Measurements from ENCODE around the gene CGB8.
"Not testable (repeated sequence)": the region's sequence is repeated elsewhere in the genome, so short reads cannot be mapped to it uniquely, and the experiment has no call there.

CGB8 gene

GRCh38 chr19:49036815-49037214 lies 12.1 kb downstream of the CGB8 start, which contains the start of gene CGB1:
TSS of gene CGB1 (minus strand) at chr19:49036895. CDS start at chr19:49036711, 184 bp downstream.
- in situ Hi-C loops (cut with HindIII; ENCODE audit: low pct_ligation_motif_present, low sequenced_read_pairs); H3K27me3 ChIP-seq (replicated peaks); DNase-seq; H3K27ac ChIP-seq; H3K36me3 ChIP-seq (replicated peaks); H3K4me3 ChIP-seq (ENCODE audit: low read depth, low read length): not testable (repeated sequence)
- peak; percentile 73 for TF ChIP-seq CTCF (IDR thresholded peaks at IDR 0.05; ENCODE audit: low read depth, low read length, missing control alignments)

GRCh38 chr19:49031642-49032301 lies 17.1 kb downstream of the CGB8 start, which contains the start of gene CGB2:
TSS of gene CGB2 (plus strand) at chr19:49031890. CDS start at chr19:49032096, 206 bp downstream.
- in situ Hi-C loops (cut with HindIII; ENCODE audit: low pct_ligation_motif_present, low sequenced_read_pairs); H3K36me3 ChIP-seq (replicated peaks); H3K4me3 ChIP-seq (ENCODE audit: low read depth, low read length); H3K27me3 ChIP-seq (replicated peaks); H3K27ac ChIP-seq: not testable (repeated sequence)
- peak; percentile 54 for TF ChIP-seq CTCF (IDR thresholded peaks at IDR 0.05; ENCODE audit: low read depth, low read length, missing control alignments)
- DNase-seq = peak; percentile 12

- H3K36me3 ChIP-seq (replicated peaks); H3K4me3 ChIP-seq (ENCODE audit: low read depth, low read length); in situ Hi-C loops (cut with HindIII; ENCODE audit: low pct_ligation_motif_present, low sequenced_read_pairs); DNase-seq; H3K27me3 ChIP-seq (replicated peaks); H3K27ac ChIP-seq: not testable (repeated sequence)
Measured at GRCh38 chr19:49030323-49030722, 18.6 kb downstream of the CGB8 start.

- peak; percentile 36 for DNase-seq
- in situ Hi-C loops (cut with HindIII; ENCODE audit: low pct_ligation_motif_present, low sequenced_read_pairs); H3K36me3 ChIP-seq (replicated peaks); H3K4me3 ChIP-seq (ENCODE audit: low read depth, low read length); H3K27ac ChIP-seq; H3K27me3 ChIP-seq (replicated peaks): not testable (repeated sequence)
Measured at GRCh38 chr19:49029749-49030148, 19.2 kb downstream of the CGB8 start.

- H3K27me3 ChIP-seq (replicated peaks); H3K36me3 ChIP-seq (replicated peaks); H3K27ac ChIP-seq; in situ Hi-C loops (cut with HindIII; ENCODE audit: low pct_ligation_motif_present, low sequenced_read_pairs); DNase-seq; H3K4me3 ChIP-seq (ENCODE audit: low read depth, low read length): not testable (repeated sequence)
Measured at GRCh38 chr19:49028686-49029085, 20.2 kb downstream of the CGB8 start.

GRCh38 chr19:49025599-49025998 lies 23.3 kb downstream of the CGB8 start:
- H3K27ac ChIP-seq; in situ Hi-C loops (cut with HindIII; ENCODE audit: low pct_ligation_motif_present, low sequenced_read_pairs); H3K27me3 ChIP-seq (replicated peaks); H3K36me3 ChIP-seq (replicated peaks); H3K4me3 ChIP-seq (ENCODE audit: low read depth, low read length): not testable (repeated sequence)
- peak; percentile 39 for DNase-seq

- in situ Hi-C loops (cut with HindIII; ENCODE audit: low pct_ligation_motif_present, low sequenced_read_pairs); H3K4me3 ChIP-seq (ENCODE audit: low read depth, low read length); H3K27me3 ChIP-seq (replicated peaks); H3K27ac ChIP-seq; H3K36me3 ChIP-seq (replicated peaks); DNase-seq: not testable (repeated sequence)
Measured at GRCh38 chr19:49025088-49025487, 23.8 kb downstream of the CGB8 start.

GRCh38 chr19:49024233-49024632 lies 24.7 kb downstream of the CGB8 start, which contains the start of gene CGB3:
TSS of gene CGB3 (minus strand) at chr19:49024333. CDS start at chr19:49023971, 362 bp downstream.
- H3K36me3 ChIP-seq (replicated peaks); DNase-seq; in situ Hi-C loops (cut with HindIII; ENCODE audit: low pct_ligation_motif_present, low sequenced_read_pairs); H3K4me3 ChIP-seq (ENCODE audit: low read depth, low read length); H3K27ac ChIP-seq; H3K27me3 ChIP-seq (replicated peaks): not testable (repeated sequence)

GRCh38 chr19:49022116-49022515 lies 26.8 kb downstream of the CGB8 start:
- in situ Hi-C loops (cut with HindIII; ENCODE audit: low pct_ligation_motif_present, low sequenced_read_pairs) = no loop called here
- H3K4me3 ChIP-seq (ENCODE audit: low read depth, low read length) = no peak overlapping the region

More at GRCh38 chr19:49022116-49022515, 26.8 kb downstream of the CGB8 start:
- H3K27me3 ChIP-seq (replicated peaks) = no peaks in the 10 kb centered on the region
- DNase-seq = no peak
- H3K27ac ChIP-seq = no peak overlapping the region
- no peaks in the 10 kb centered on the region for H3K36me3 ChIP-seq (replicated peaks)
- TF ChIP-seq CTCF (IDR thresholded peaks at IDR 0.05; ENCODE audit: low read depth, low read length, missing control alignments) = no peak
